ENCODE results near the gene C1orf146.
"Not testable (repeated sequence)": the region's sequence is repeated elsewhere in the genome, so short reads cannot be mapped to it uniquely, and the experiment has no call there.

Gene C1orf146

GRCh38 chr1:92217721-92218120, at the start of gene C1orf146:
TSS of gene C1orf146 (plus strand) at chr1:92217915. CDS start at chr1:92231421, 13,506 bp downstream.
- no peak for DNase-seq (ENCODE audit: low spot score)

- DNase-seq (ENCODE audit: low spot score) = no peak
Observed at GRCh38 chr1:92168657-92169056, 49.1 kb upstream of the C1orf146 start.

GRCh38 chr1:92169214-92170005, 48.3 kb upstream of the C1orf146 start:
- DNase-seq (ENCODE audit: low spot score) = no peak

GRCh38 chr1:92184632-92185031, 33.1 kb upstream of the C1orf146 start:
- DNase-seq (ENCODE audit: low spot score) = no peak

GRCh38 chr1:92186081-92186480, 31.6 kb upstream of the C1orf146 start:
- DNase-seq (ENCODE audit: low spot score) = no peak

- no peak for DNase-seq (ENCODE audit: low spot score)
Observed at GRCh38 chr1:92188436-92189255, 29.1 kb upstream of the C1orf146 start.

GRCh38 chr1:92191726-92192125, 26.0 kb upstream of the C1orf146 start:
- DNase-seq (ENCODE audit: low spot score) = no peak

- no peak for DNase-seq (ENCODE audit: low spot score)
Observed at GRCh38 chr1:92192246-92192645, 25.5 kb upstream of the C1orf146 start.

- no peak for DNase-seq (ENCODE audit: low spot score)
Observed at GRCh38 chr1:92194511-92194910, 23.2 kb upstream of the C1orf146 start.

GRCh38 chr1:92201973-92202372, 15.7 kb upstream of the C1orf146 start:
- no peak for DNase-seq (ENCODE audit: low spot score)

GRCh38 chr1:92203105-92203504, 14.6 kb upstream of the C1orf146 start:
- DNase-seq (ENCODE audit: low spot score) = no peak

GRCh38 chr1:92210701-92211100, 7.0 kb upstream of the C1orf146 start:
- DNase-seq (ENCODE audit: low spot score) = no peak

- DNase-seq (ENCODE audit: low spot score) = no peak
Observed at GRCh38 chr1:92211166-92211565, 6.5 kb upstream of the C1orf146 start.

- no peak for DNase-seq (ENCODE audit: low spot score)
Observed at GRCh38 chr1:92218559-92218958, 844 bp downstream of the C1orf146 start.

- DNase-seq (ENCODE audit: low spot score) = no peak
Observed at GRCh38 chr1:92219028-92219427, 1.3 kb downstream of the C1orf146 start.

GRCh38 chr1:92228401-92228800, 10.7 kb downstream of the C1orf146 start:
- DNase-seq (ENCODE audit: low spot score) = no peak

GRCh38 chr1:92230736-92231135, 13.0 kb downstream of the C1orf146 start:
- no peak for DNase-seq (ENCODE audit: low spot score)

GRCh38 chr1:92240034-92240433, 22.3 kb downstream of the C1orf146 start:
- no peak for DNase-seq (ENCODE audit: low spot score)

- DNase-seq (ENCODE audit: low spot score) = no peak
Observed at GRCh38 chr1:92244376-92244775, 26.7 kb downstream of the C1orf146 start.

GRCh38 chr1:92254714-92255113, 37.0 kb downstream of the C1orf146 start:
- DNase-seq (ENCODE audit: low spot score) = not testable (repeated sequence)

GRCh38 chr1:92259350-92259749, 41.6 kb downstream of the C1orf146 start:
- DNase-seq (ENCODE audit: low spot score) = no peak

GRCh38 chr1:92262516-92262915, 44.8 kb downstream of the C1orf146 start:
- DNase-seq (ENCODE audit: low spot score) = no peak

- DNase-seq (ENCODE audit: low spot score) = no peak
Observed at GRCh38 chr1:92273039-92273438, 55.3 kb downstream of the C1orf146 start.
